ENCODE data around the gene SIT1. TPM values are rescaled to one million over a fixed set of nuclear protein-coding genes. Genes with fewer than 3 reads are reported as not detected.

The SIT1 gene
- total RNA-seq, 1 donor from 2014 or later: 2.5 TPM

DNA sequence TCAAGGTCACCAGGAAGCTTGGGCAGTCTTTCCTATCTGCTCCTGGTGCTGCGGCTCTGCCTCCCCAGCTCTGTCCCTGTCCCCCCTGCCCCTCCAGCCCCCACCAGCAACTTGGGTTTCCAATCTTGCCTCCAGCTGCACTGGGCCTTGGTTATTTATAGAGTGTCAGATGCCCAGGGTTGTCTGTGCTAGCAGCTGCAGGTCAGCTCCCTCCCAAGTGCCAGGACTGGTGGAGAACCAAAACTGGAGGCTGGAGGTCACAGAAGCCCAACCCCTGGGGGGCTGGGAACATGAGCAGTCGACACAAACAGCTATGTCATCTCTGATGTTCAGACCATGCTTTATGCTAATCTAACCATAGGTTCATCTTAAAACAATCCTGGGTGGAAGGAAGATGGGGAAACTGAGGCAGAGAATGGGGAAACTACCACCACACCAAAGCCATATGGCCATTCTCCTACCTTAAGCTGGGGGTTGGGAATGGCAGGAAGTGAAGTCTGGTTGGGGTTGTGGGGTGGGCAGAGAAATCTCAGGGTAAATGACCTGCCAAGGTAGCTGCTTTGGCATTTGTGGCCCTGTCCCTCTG is 37.3 kb upstream of the SIT1 start:
- intact Hi-C loops (cut with DNase I): no loop called here
- H3K4me1 ChIP-seq: peaks cover 32% of the 10 kb centered on the region
- peaks cover 0 to 11% of the 10 kb centered on the region in 2 donors for H3K36me3 ChIP-seq
- peak overlapping the region; percentile 96 for H3K27ac ChIP-seq
- no peak for DNase-seq (ENCODE audit: extremely low spot score in 2 of 2)
- H3K9me3 ChIP-seq: no peaks in the 10 kb centered on the region
- TF ChIP-seq, protein P1, sequence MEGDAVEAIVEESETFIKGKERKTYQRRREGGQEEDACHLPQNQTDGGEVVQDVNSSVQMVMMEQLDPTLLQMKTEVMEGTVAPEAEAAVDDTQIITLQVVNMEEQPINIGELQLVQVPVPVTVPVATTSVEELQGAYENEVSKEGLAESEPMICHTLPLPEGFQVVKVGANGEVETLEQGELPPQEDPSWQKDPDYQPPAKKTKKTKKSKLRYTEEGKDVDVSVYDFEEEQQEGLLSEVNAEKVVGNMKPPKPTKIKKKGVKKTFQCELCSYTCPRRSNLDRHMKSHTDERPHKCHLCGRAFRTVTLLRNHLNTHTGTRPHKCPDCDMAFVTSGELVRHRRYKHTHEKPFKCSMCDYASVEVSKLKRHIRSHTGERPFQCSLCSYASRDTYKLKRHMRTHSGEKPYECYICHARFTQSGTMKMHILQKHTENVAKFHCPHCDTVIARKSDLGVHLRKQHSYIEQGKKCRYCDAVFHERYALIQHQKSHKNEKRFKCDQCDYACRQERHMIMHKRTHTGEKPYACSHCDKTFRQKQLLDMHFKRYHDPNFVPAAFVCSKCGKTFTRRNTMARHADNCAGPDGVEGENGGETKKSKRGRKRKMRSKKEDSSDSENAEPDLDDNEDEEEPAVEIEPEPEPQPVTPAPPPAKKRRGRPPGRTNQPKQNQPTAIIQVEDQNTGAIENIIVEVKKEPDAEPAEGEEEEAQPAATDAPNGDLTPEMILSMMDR (IDR thresholded peaks at IDR 0.05): no peak
- no peak for TF ChIP-seq POLR2AphosphoS5 (IDR thresholded peaks at IDR 0.05; ENCODE audit: insufficient read depth in 1 of 2, low read depth in 1 of 2)
- no peak for TF ChIP-seq POLR2A (IDR thresholded peaks at IDR 0.05)
- H3K4me3 ChIP-seq: peak overlapping the region; percentile 79 to 90
- H3K27me3 ChIP-seq: no peaks in the 10 kb centered on the region

GRCh38 chr9:35687306-35687705 is 36.6 kb upstream of the SIT1 start:
- intact Hi-C loops (cut with DNase I): no loop called here
- Histone ChIP-seq H3K36me3 (peaks cover 0 to 11% of the 10 kb centered on the region in 2 donors), H3K4me1 (peaks cover 32% of the 10 kb centered on the region), H3K27me3 (no peaks in the 10 kb centered on the region), H3K4me3 (peak overlapping the region; percentile 79 to 90), H3K9me3 (no peaks in the 10 kb centered on the region), H3K27ac (peak overlapping the region; percentile 96)
- DNase-seq (ENCODE audit: extremely low spot score in 2 of 2): no peak
- no peak for TF ChIP-seq POLR2AphosphoS5 (IDR thresholded peaks at IDR 0.05; ENCODE audit: insufficient read depth in 1 of 2, low read depth in 1 of 2)
- TF ChIP-seq, protein P1 (IDR thresholded peaks at IDR 0.05): no peak
- TF ChIP-seq POLR2A (IDR thresholded peaks at IDR 0.05): no peak

- H3K4me3 ChIP-seq: peak overlapping the region; percentile 79 to 90
- intact Hi-C loops (cut with DNase I): no loop called here
- DNase-seq (ENCODE audit: extremely low spot score in 2 of 2): no peak
- peaks cover 0 to 11% of the 10 kb centered on the region in 2 donors for H3K36me3 ChIP-seq
- H3K9me3 ChIP-seq: no peaks in the 10 kb centered on the region
- H3K27me3 ChIP-seq: no peaks in the 10 kb centered on the region
- TF ChIP-seq POLR2A (IDR thresholded peaks at IDR 0.05): no peak
- H3K4me1 ChIP-seq: peaks cover 32% of the 10 kb centered on the region
- peak overlapping the region; percentile 1 for H3K27ac ChIP-seq
Measured at GRCh38 chr9:35686222-35687203, 35.8 kb upstream of the SIT1 start.

DNA sequence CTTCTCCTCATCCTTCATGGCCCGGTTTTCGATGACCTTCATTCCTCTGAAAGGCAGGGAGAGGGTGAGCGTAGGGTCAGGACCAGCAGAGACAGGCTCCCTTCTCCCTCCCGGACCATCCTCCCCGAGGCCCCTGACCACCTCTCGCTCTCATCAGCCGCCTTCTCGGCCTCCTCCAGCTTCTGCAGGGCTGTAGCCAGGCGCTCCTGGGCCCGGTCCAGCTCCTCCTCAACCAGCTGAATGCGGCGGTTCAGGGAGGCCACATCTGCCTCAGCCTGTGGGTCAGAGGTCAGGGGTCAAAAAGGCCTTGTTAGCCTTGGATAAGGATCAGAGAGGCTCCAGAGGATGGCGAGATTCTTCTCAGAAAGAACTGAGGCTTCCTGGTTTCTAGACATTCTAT is 34.8 kb upstream of the SIT1 start:
- H3K36me3 ChIP-seq: peaks cover 0 to 11% of the 10 kb centered on the region in 2 donors
- H3K4me3 ChIP-seq: peak overlapping the region; percentile 19 to 28
- H3K27ac ChIP-seq: no peak overlapping the region
- H3K27me3 ChIP-seq: no peaks in the 10 kb centered on the region
- H3K4me1 ChIP-seq: peaks cover 32% of the 10 kb centered on the region
- TF ChIP-seq, protein P1 (IDR thresholded peaks at IDR 0.05): no peak
- no peak for TF ChIP-seq POLR2AphosphoS5 (IDR thresholded peaks at IDR 0.05; ENCODE audit: insufficient read depth in 1 of 2, low read depth in 1 of 2)
- no peak for TF ChIP-seq POLR2A (IDR thresholded peaks at IDR 0.05)
- no peak for DNase-seq (ENCODE audit: extremely low spot score in 2 of 2)
- intact Hi-C loops (cut with DNase I): no loop called here
- no peaks in the 10 kb centered on the region for H3K9me3 ChIP-seq

GRCh38 chr9:35684921-35685320 is 34.2 kb upstream of the SIT1 start:
- peak overlapping the region in 1 of 2 donors; percentile 28 for H3K4me3 ChIP-seq
- H3K9me3 ChIP-seq: no peaks in the 10 kb centered on the region
- peaks cover 0 to 11% of the 10 kb centered on the region in 2 donors for H3K36me3 ChIP-seq
- H3K4me1 ChIP-seq: peaks cover 27% of the 10 kb centered on the region
- no peaks in the 10 kb centered on the region for H3K27me3 ChIP-seq
- intact Hi-C loops (cut with DNase I): no loop called here
- no peak for DNase-seq (ENCODE audit: extremely low spot score in 2 of 2)
- TF ChIP-seq POLR2AphosphoS5 (IDR thresholded peaks at IDR 0.05; ENCODE audit: insufficient read depth in 1 of 2, low read depth in 1 of 2): no peak
- TF ChIP-seq, protein P1 (IDR thresholded peaks at IDR 0.05): no peak
- TF ChIP-seq POLR2A (IDR thresholded peaks at IDR 0.05): no peak
- H3K27ac ChIP-seq: no peak overlapping the region
